Measurements from ENCODE around the gene TTBK2. TPM values are rescaled to one million over a fixed set of nuclear protein-coding genes. Genes with fewer than 3 reads are reported as not detected.

Gene TTBK2
- total RNA-seq, 2 donors from 2014 or later: 6.8 to 9.1 TPM

DNA sequence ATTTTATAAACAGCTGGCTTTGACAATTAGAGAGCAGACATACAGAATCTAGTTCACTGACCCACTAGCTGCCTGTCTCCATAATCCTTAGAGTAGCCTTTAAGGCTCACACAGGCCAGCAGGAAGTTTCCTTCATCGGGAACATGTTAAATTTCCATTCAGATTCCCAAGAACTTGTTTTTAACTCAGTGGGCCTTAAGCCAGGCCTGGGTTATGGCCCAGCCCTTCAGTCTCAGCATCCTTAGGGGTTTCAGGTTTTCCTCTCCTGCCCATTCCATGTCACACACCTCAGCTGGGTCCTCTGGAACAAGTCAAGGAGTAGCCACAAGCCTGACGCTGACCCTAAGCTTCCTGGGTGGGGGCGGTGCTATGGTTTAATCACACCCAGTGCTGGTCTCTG, 198.7 kb downstream of the TTBK2 start:
- Histone ChIP-seq H3K4me3 (no peak overlapping the region), H3K9ac (ENCODE audit: low read depth in 2 of 2, low read length in 2 of 2) (no peak overlapping the region), H3K36me3 (peaks cover 4% of the 10 kb centered on the region), H3K27me3 (no peaks in the 10 kb centered on the region), H3K4me1 (no peaks in the 10 kb centered on the region), H3K9me3 (no peaks in the 10 kb centered on the region), H3K27ac (no peak overlapping the region)
- no peak for DNase-seq
- intact Hi-C loops (cut with DNase I): no loop called here
- TF ChIP-seq, protein P1, sequence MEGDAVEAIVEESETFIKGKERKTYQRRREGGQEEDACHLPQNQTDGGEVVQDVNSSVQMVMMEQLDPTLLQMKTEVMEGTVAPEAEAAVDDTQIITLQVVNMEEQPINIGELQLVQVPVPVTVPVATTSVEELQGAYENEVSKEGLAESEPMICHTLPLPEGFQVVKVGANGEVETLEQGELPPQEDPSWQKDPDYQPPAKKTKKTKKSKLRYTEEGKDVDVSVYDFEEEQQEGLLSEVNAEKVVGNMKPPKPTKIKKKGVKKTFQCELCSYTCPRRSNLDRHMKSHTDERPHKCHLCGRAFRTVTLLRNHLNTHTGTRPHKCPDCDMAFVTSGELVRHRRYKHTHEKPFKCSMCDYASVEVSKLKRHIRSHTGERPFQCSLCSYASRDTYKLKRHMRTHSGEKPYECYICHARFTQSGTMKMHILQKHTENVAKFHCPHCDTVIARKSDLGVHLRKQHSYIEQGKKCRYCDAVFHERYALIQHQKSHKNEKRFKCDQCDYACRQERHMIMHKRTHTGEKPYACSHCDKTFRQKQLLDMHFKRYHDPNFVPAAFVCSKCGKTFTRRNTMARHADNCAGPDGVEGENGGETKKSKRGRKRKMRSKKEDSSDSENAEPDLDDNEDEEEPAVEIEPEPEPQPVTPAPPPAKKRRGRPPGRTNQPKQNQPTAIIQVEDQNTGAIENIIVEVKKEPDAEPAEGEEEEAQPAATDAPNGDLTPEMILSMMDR (IDR thresholded peaks at IDR 0.05): no peak

DNA sequence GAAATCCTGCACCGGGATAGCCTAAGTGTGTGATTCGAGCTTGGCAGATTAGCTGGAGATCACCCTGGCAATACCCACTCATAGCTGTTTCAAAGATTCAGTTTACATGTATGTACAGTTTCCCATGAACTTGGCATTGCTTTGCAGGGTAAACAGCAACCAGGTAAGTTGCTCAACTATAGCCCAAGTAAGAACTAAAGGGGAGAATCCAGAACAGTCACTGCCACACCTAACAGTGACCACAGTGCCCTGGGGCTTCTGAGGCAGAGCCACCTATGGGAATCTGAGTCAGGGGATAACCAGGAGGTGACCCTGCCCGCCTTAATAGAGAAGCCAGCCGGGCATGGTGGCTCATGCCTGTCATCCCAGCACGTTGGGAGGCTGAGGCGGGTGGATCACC, 199.6 kb downstream of the TTBK2 start:
- Histone ChIP-seq H3K27me3 (no peaks in the 10 kb centered on the region), H3K36me3 (peaks cover 4% of the 10 kb centered on the region), H3K4me1 (no peaks in the 10 kb centered on the region), H3K4me3 (no peak overlapping the region), H3K9me3 (no peaks in the 10 kb centered on the region), H3K9ac (ENCODE audit: low read depth in 2 of 2, low read length in 2 of 2) (no peak overlapping the region), H3K27ac (no peak overlapping the region)
- TF ChIP-seq, protein P1 (IDR thresholded peaks at IDR 0.05): no peak
- DNase-seq: no peak
- intact Hi-C loops (cut with DNase I): no loop called here

DNA sequence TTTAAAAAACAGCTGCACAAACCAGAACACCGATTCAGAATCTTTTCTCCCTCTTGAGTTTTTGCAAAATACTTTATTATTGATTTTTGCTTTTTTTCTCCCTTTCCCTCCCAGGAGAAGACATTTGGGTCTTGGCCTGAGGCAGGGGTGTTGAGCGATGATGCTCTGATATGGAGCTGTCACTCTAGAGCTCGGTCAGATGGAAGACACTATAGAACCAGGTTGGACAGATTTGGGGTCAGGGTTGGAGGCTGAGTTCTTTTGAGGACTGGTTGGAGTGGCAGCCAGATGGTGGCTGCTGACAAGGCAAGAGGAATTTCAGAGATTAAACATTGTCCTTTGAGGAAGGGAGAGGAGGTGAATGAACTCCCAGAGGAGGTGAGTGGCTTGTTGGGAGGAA, 200.5 kb downstream of the TTBK2 start:
- Histone ChIP-seq H3K9me3 (no peaks in the 10 kb centered on the region), H3K4me3 (no peak overlapping the region), H3K27ac (no peak overlapping the region), H3K27me3 (no peaks in the 10 kb centered on the region), H3K4me1 (no peaks in the 10 kb centered on the region), H3K9ac (ENCODE audit: low read depth in 2 of 2, low read length in 2 of 2) (no peak overlapping the region), H3K36me3 (peaks cover 4% of the 10 kb centered on the region)
- intact Hi-C loops (cut with DNase I): no loop called here
- TF ChIP-seq, protein P1 (IDR thresholded peaks at IDR 0.05): no peak
- DNase-seq: no peak

DNA sequence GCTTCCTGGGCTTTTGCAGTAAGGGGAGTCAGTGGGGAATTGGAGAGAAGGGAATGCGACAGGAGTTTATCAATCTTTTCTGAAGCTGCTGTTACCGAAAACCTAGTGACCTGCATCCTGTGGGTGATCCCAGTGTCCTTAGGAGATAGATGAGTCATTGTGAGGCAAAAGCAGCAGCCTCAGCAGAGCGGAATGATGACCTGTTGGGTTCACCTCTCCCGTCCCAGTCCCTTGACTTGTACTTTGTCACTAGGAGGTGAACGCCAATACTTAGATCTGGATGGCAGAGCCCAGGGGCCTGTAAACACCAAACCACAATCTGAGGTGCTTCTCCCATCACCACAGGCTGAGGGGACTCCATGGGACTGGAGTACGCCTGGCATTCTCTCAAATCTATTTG, 201.5 kb downstream of the TTBK2 start:
- no peak for DNase-seq
- no peak overlapping the region for H3K27ac ChIP-seq
- H3K4me3 ChIP-seq: no peak overlapping the region
- H3K27me3 ChIP-seq: no peaks in the 10 kb centered on the region
- H3K4me1 ChIP-seq: no peaks in the 10 kb centered on the region
- intact Hi-C loops (cut with DNase I): no loop called here
- TF ChIP-seq, protein P1 (IDR thresholded peaks at IDR 0.05): no peak
- H3K36me3 ChIP-seq: peaks cover 4% of the 10 kb centered on the region
- no peak overlapping the region for H3K9ac ChIP-seq (ENCODE audit: low read depth in 2 of 2, low read length in 2 of 2)
- no peaks in the 10 kb centered on the region for H3K9me3 ChIP-seq

DNA sequence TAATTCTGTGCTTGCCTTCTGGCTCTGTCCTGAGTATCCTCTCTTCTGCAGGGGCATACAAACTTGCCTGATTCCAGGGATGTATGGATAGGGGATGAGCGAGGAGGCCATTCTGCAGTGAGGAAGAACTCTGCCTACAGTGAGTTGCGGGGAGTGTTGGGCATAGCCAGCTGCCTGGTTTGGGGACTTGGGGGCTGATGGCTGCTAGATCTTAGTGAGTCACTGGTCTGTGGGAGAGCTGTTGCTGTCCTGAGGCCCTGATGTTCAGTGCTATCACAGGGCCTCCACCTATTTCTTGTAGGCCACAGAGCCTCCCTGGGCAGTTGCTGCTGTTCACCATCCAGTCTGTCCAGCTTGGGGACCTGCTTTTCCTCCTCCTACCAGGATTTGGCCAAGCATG, 204.0 kb downstream of the TTBK2 start:
- intact Hi-C loops (cut with DNase I): no loop called here

More for the DNA sequence above, 204.0 kb downstream of the TTBK2 start:
- no peaks in the 10 kb centered on the region for H3K27me3 ChIP-seq
- H3K4me1 ChIP-seq: no peaks in the 10 kb centered on the region
- no peak overlapping the region for H3K4me3 ChIP-seq
- H3K36me3 ChIP-seq: no peaks in the 10 kb centered on the region
- TF ChIP-seq, protein P1 (IDR thresholded peaks at IDR 0.05): no peak
- no peak overlapping the region for H3K27ac ChIP-seq
- no peaks in the 10 kb centered on the region for H3K9me3 ChIP-seq
- DNase-seq: no peak
- no peak overlapping the region for H3K9ac ChIP-seq (ENCODE audit: low read depth in 2 of 2, low read length in 2 of 2)
